ENCODE data around the gene SLC38A10.

Gene SLC38A10

GRCh38 chr17:81278831-81279230 lies 16.3 kb downstream of the SLC38A10 start:
- Histone ChIP-seq H3K9ac (ENCODE audit: low read length) (no peak overlapping the region), H3K9me3 (ENCODE audit: control insufficient read depth, low read length) (no peaks in the 10 kb centered on the region), H3K36me3 (ENCODE audit: control insufficient read depth, insufficient read depth, low read length, severe bottlenecking) (peaks cover 74% of the 10 kb centered on the region), H3K4me1 (ENCODE audit: control insufficient read depth, insufficient read depth, low read length) (no peaks in the 10 kb centered on the region), H3K27me3 (replicated peaks; ENCODE audit: control insufficient read depth, insufficient read depth, low read length) (no peaks in the 10 kb centered on the region), H3K4me3 (ENCODE audit: low read length) (no peak overlapping the region)
- no peak for DNase-seq (ENCODE audit: low read depth)

- no peaks in the 10 kb centered on the region for H3K4me1 ChIP-seq (ENCODE audit: control insufficient read depth, insufficient read depth, low read length)
- DNase-seq (ENCODE audit: low read depth), result no peak
- H3K4me3 ChIP-seq (ENCODE audit: low read length), result no peak overlapping the region
- H3K36me3 ChIP-seq (ENCODE audit: control insufficient read depth, insufficient read depth, low read length, severe bottlenecking), result peaks cover 78% of the 10 kb centered on the region
- H3K9ac ChIP-seq (ENCODE audit: low read length), result no peak overlapping the region
- H3K9me3 ChIP-seq (ENCODE audit: control insufficient read depth, low read length), result no peaks in the 10 kb centered on the region
- no peaks in the 10 kb centered on the region for H3K27me3 ChIP-seq (replicated peaks; ENCODE audit: control insufficient read depth, insufficient read depth, low read length)
Measured at GRCh38 chr17:81277946-81278693, 17.0 kb downstream of the SLC38A10 start.

DNA sequence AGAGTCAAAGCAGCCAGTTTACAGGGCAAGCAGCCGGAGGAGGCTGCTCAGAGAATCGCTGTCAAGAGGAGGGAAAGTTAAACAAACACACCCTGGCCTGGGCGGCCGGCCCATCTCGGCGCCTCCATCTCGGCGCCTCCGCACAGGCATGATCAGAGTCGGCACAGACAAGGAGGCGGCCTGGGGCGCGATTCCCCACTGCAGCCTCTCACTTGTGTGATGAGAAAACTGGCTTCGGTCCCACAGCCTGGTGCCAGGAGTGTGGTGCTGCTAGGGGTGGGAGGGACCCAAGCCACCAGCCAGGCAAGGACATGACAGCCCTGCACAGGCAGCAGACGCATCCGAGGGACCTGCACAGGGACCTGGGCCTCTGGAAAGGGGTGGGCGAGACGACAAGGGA lies 17.7 kb downstream of the SLC38A10 start:
- DNase-seq (ENCODE audit: low read depth), result no peak
- H3K9ac ChIP-seq (ENCODE audit: low read length), result no peak overlapping the region
- no peak overlapping the region for H3K4me3 ChIP-seq (ENCODE audit: low read length)
- H3K36me3 ChIP-seq (ENCODE audit: control insufficient read depth, insufficient read depth, low read length, severe bottlenecking), result peaks cover 78% of the 10 kb centered on the region
- no peaks in the 10 kb centered on the region for H3K9me3 ChIP-seq (ENCODE audit: control insufficient read depth, low read length)
- no peaks in the 10 kb centered on the region for H3K27me3 ChIP-seq (replicated peaks; ENCODE audit: control insufficient read depth, insufficient read depth, low read length)
- H3K4me1 ChIP-seq (ENCODE audit: control insufficient read depth, insufficient read depth, low read length), result no peaks in the 10 kb centered on the region

- peaks cover 78% of the 10 kb centered on the region for H3K36me3 ChIP-seq (ENCODE audit: control insufficient read depth, insufficient read depth, low read length, severe bottlenecking)
- DNase-seq (ENCODE audit: low read depth), result no peak
- H3K27me3 ChIP-seq (replicated peaks; ENCODE audit: control insufficient read depth, insufficient read depth, low read length), result no peaks in the 10 kb centered on the region
- no peak overlapping the region for H3K9ac ChIP-seq (ENCODE audit: low read length)
- H3K4me3 ChIP-seq (ENCODE audit: low read length), result no peak overlapping the region
- H3K4me1 ChIP-seq (ENCODE audit: control insufficient read depth, insufficient read depth, low read length), result no peaks in the 10 kb centered on the region
- no peaks in the 10 kb centered on the region for H3K9me3 ChIP-seq (ENCODE audit: control insufficient read depth, low read length)
Measured at GRCh38 chr17:81276781-81277180, 18.3 kb downstream of the SLC38A10 start.

- Histone ChIP-seq H3K27me3 (replicated peaks; ENCODE audit: control insufficient read depth, insufficient read depth, low read length) (no peaks in the 10 kb centered on the region), H3K36me3 (ENCODE audit: control insufficient read depth, insufficient read depth, low read length, severe bottlenecking) (peaks cover 71% of the 10 kb centered on the region)
Measured at GRCh38 chr17:81274471-81274855, 20.6 kb downstream of the SLC38A10 start.

DNA sequence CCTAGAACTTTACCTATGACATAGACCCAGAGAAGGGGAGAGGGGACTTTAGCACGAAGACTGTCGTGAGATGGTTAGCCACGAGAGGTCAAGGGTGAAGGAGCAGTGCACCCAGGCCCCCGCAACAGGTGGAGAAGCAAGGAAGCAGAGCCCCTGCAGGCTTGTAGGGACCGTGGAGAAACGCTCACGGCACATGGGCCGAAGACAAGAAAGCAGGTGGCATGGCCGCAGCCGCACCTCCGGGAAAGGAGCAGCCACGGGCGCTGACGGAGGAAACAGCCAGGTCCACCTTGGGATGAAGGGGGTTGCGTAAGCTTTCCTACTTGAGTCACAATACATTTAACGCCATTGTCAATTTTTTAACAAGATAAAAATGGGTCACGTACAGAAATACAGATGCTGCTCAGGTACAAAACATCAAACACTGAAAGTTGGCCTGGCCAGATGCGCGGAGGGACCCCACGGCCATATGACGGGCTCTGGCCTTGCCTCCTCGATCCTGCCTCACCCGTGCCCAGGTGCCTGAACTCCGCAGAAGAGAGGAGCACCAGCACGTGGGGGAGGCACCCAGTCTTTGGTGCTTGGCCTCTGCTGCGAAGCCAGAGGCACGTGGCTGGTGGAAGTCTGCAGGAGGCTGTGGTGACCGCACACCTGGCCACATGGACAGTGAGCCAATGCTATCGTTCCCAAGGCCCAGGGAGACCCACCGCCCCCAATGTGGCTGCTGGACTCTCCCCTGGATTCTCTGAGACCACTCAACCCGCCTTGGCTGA lies 21.2 kb downstream of the SLC38A10 start:
- H3K9ac ChIP-seq (ENCODE audit: low read length), result no peak overlapping the region
- H3K9me3 ChIP-seq (ENCODE audit: control insufficient read depth, low read length), result no peaks in the 10 kb centered on the region
- H3K4me3 ChIP-seq (ENCODE audit: low read length), result no peak overlapping the region
- H3K27me3 ChIP-seq (replicated peaks; ENCODE audit: control insufficient read depth, insufficient read depth, low read length), result no peaks in the 10 kb centered on the region
- no peaks in the 10 kb centered on the region for H3K4me1 ChIP-seq (ENCODE audit: control insufficient read depth, insufficient read depth, low read length)
- peaks cover 71% of the 10 kb centered on the region for H3K36me3 ChIP-seq (ENCODE audit: control insufficient read depth, insufficient read depth, low read length, severe bottlenecking)
- no peak for DNase-seq (ENCODE audit: low read depth)

More at GRCh38 chr17:81274471-81274855, 20.6 kb downstream of the SLC38A10 start:
- Histone ChIP-seq H3K4me1 (ENCODE audit: control insufficient read depth, insufficient read depth, low read length) (no peaks in the 10 kb centered on the region), H3K4me3 (ENCODE audit: low read length) (no peak overlapping the region), H3K9me3 (ENCODE audit: control insufficient read depth, low read length) (no peaks in the 10 kb centered on the region), H3K9ac (ENCODE audit: low read length) (no peak overlapping the region)
- no peak for DNase-seq (ENCODE audit: low read depth)

- Histone ChIP-seq H3K4me1 (ENCODE audit: control insufficient read depth, insufficient read depth, low read length) (peaks cover 1% of the 10 kb centered on the region), H3K36me3 (ENCODE audit: control insufficient read depth, insufficient read depth, low read length, severe bottlenecking) (peaks cover 74% of the 10 kb centered on the region), H3K27me3 (replicated peaks; ENCODE audit: control insufficient read depth, insufficient read depth, low read length) (no peaks in the 10 kb centered on the region), H3K9me3 (ENCODE audit: control insufficient read depth, low read length) (no peaks in the 10 kb centered on the region), H3K9ac (ENCODE audit: low read length) (no peak overlapping the region), H3K4me3 (ENCODE audit: low read length) (no peak overlapping the region)
- no peak for DNase-seq (ENCODE audit: low read depth)
Measured at GRCh38 chr17:81272616-81273015, 22.5 kb downstream of the SLC38A10 start.

DNA sequence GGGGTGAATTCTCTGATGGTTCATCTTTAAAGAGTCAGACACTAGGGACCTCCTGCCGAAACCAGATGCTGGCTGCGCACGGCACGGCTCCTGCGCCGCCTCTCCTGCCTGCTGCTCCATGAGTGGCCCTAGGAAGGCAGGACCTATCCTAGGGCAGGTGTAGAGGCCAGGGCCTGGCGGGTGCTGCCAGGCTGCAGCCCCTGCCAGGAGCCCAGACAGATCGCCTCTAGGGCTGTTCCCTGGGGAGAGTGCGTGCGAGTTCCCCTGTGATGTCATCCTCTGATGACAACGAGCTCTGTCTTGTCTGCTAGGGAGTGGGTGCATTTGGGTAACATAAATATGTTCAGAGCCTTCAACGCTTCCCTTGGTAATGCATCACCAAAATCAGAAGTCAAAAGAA lies 23.9 kb downstream of the SLC38A10 start:
- Histone ChIP-seq H3K27me3 (replicated peaks; ENCODE audit: control insufficient read depth, insufficient read depth, low read length) (no peaks in the 10 kb centered on the region), H3K9me3 (ENCODE audit: control insufficient read depth, low read length) (no peaks in the 10 kb centered on the region), H3K36me3 (ENCODE audit: control insufficient read depth, insufficient read depth, low read length, severe bottlenecking) (peaks cover 61% of the 10 kb centered on the region), H3K4me3 (ENCODE audit: low read length) (no peak overlapping the region), H3K9ac (ENCODE audit: low read length) (no peak overlapping the region), H3K4me1 (ENCODE audit: control insufficient read depth, insufficient read depth, low read length) (peaks cover 9% of the 10 kb centered on the region)
- no peak for DNase-seq (ENCODE audit: low read depth)

- no peak for DNase-seq (ENCODE audit: low read depth)
- Histone ChIP-seq H3K4me3 (ENCODE audit: low read length) (no peak overlapping the region), H3K9ac (ENCODE audit: low read length) (no peak overlapping the region), H3K27me3 (replicated peaks; ENCODE audit: control insufficient read depth, insufficient read depth, low read length) (no peaks in the 10 kb centered on the region), H3K9me3 (ENCODE audit: control insufficient read depth, low read length) (no peaks in the 10 kb centered on the region), H3K4me1 (ENCODE audit: control insufficient read depth, insufficient read depth, low read length) (peaks cover 9% of the 10 kb centered on the region), H3K36me3 (ENCODE audit: control insufficient read depth, insufficient read depth, low read length, severe bottlenecking) (peaks cover 63% of the 10 kb centered on the region)
Measured at GRCh38 chr17:81270279-81270678, 24.8 kb downstream of the SLC38A10 start.

DNA sequence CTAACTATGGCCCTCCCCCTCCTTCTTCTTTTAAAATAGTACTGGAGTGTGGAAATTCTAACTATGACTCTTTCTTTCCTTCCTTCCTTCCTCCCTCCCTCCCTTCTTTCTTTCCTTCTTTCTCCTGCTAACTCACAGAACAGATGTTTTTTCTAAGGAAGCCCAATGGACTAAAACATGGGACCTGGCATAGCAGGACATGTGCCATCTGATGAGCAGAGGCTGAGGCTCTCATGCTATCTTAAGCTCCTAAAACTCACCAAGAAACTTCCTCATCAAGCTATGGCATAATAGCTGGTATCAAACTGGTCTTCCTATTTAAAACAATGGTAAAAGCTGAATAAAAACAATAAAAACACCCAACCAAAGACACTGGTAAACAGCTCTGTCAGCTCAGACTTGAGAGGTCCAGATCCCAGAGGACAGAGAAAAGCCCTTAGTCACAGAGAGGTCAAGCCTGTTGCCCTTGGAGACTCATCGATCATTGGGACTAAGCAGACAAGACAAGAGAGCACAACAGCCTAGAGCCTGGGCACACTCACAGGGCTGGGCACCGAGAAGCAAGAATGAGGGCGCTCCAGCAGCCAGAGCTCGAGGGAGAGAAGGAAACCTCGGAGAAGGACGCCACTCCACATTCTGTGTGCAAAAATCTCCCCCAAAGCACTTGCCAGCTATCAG lies 27.6 kb downstream of the SLC38A10 start:
- Histone ChIP-seq H3K27me3 (replicated peaks; ENCODE audit: control insufficient read depth, insufficient read depth, low read length) (no peaks in the 10 kb centered on the region), H3K36me3 (ENCODE audit: control insufficient read depth, insufficient read depth, low read length, severe bottlenecking) (peaks cover 63% of the 10 kb centered on the region), H3K4me1 (ENCODE audit: control insufficient read depth, insufficient read depth, low read length) (peaks cover 9% of the 10 kb centered on the region), H3K9ac (ENCODE audit: low read length) (no peak overlapping the region), H3K9me3 (ENCODE audit: control insufficient read depth, low read length) (no peaks in the 10 kb centered on the region), H3K4me3 (ENCODE audit: low read length) (no peak overlapping the region)
- no peak for DNase-seq (ENCODE audit: low read depth)

GRCh38 chr17:81265576-81265975 lies 29.5 kb downstream of the SLC38A10 start:
- Histone ChIP-seq H3K9me3 (ENCODE audit: control insufficient read depth, low read length) (no peaks in the 10 kb centered on the region), H3K4me1 (ENCODE audit: control insufficient read depth, insufficient read depth, low read length) (peaks cover 9% of the 10 kb centered on the region), H3K27me3 (replicated peaks; ENCODE audit: control insufficient read depth, insufficient read depth, low read length) (no peaks in the 10 kb centered on the region), H3K9ac (ENCODE audit: low read length) (no peak overlapping the region), H3K4me3 (ENCODE audit: low read length) (no peak overlapping the region), H3K36me3 (ENCODE audit: control insufficient read depth, insufficient read depth, low read length, severe bottlenecking) (peaks cover 71% of the 10 kb centered on the region)
- no peak for DNase-seq (ENCODE audit: low read depth)
